Gastroesophageal sphincter (tissue), 4 donors: Measurements from ENCODE around the gene TAPT1. TPM values are rescaled to one million over a fixed set of nuclear protein-coding genes. Genes with fewer than 3 reads are reported as not detected.

Experiments
- ATAC-seq: fragments of 150-250 bp; one replicate; pipeline ENCODE4 v1.9.1; 2016; ENCODE audit warnings: mild to moderate bottlenecking, moderate library complexity
- H3K27ac ChIP-seq, 4 donors: fragments of 200-600 bp; sonication (generic) in 3 of 4; 1 replicate in 3 of 4; 2 replicates in 1 of 4; pipeline ENCODE4 v1.5.1; 2016 to 2019
- H3K27me3 ChIP-seq: fragments of 200-600 bp; sonication (generic); one replicate; pipeline ENCODE4 v1.5.1; 2019
- H3K36me3 ChIP-seq, 2 donors: fragments of 200-600 bp; sonication (generic); one replicate each; pipeline ENCODE4 v1.5.1; 2019; ENCODE audit warnings: control low read depth in 1 of 2
- H3K4me1 ChIP-seq, 3 donors: fragments of 200-600 bp; sonication (generic); 1 replicate in 2 of 3; 2 replicates in 1 of 3; pipeline ENCODE4 v1.5.1; 2016 to 2019; ENCODE audit warnings: control low read depth in 2 of 3
- H3K4me3 ChIP-seq, 2 donors: fragments of 200-600 bp; sonication (generic); one replicate each; pipeline ENCODE4 v1.5.1; 2019; ENCODE audit warnings: mild to moderate bottlenecking in 1 of 2, moderate library complexity in 1 of 2
- H3K9me3 ChIP-seq, 3 donors: fragments of 200-600 bp; sonication (generic); one replicate each; pipeline ENCODE4 v1.5.1; 2017 to 2019; ENCODE audit warnings: control low read depth in 2 of 3
- EP300 ChIP-seq: sonication (generic); formaldehyde crosslinking; IDR thresholded peaks from one replicate; pipeline ENCODE4 v1.6.1; 2017; ENCODE audit warnings: antibody characterized with exemption, mild to moderate bottlenecking
- POLR2A ChIP-seq, 2 donors: fragments of 450-650 bp; IDR thresholded peaks; one replicate each; pipeline ENCODE4 v1.6.1; 2017; ENCODE audit warnings: antibody characterized with exemption in 2 of 2, mild to moderate bottlenecking in 2 of 2, moderate library complexity in 1 of 2
- POLR2AphosphoS5 ChIP-seq: sonication (generic); formaldehyde crosslinking; IDR thresholded peaks from one replicate; pipeline ENCODE4 v1.6.1; 2017; ENCODE audit warnings: antibody characterized with exemption
- WGBS, 2 donors: methylation state at CpG; one replicate each; pipeline ENCODE4 v1.1.5; 2018; ENCODE audit warnings: low coverage in 1 of 2; 5-methylcytosine and 5-hydroxymethylcytosine counted together
- small RNA-seq, 4 donors: library from RNA; depleted of rRNA; stranded (forward); fragments of <200 nt; gene quantifications; one replicate each; pipeline ENCODE3, GENCODE V24; 2016
- total RNA-seq, 4 donors: library from RNA; depleted of rRNA; stranded (reverse); fragments of >200 nt; gene quantifications; one replicate each; pipeline ENCODE4 v1.1.0, GENCODE V29; 2016
- TF ChIP-seq, protein P1 (sequence below), 4 experiments: fragments of 200-600 bp in 2 of 4; fragments of 450-650 bp in 2 of 4; sonication (generic) in 1 of 4; IDR thresholded peaks; one replicate each; pipeline ENCODE4 v1.5.1; 2017 to 2019; ENCODE audit warnings: antibody characterized with exemption in 4 of 4, mild to moderate bottlenecking in 2 of 4, moderate library complexity in 2 of 4

Gene TAPT1
- total RNA-seq, 4 donors from 2014 or later: 29.9 to 40.4 (median 35.9) TPM

GRCh38 chr4:16114546-16114945 is 111.7 kb downstream of the TAPT1 start:
- Histone ChIP-seq H3K27ac (no peak overlapping the region), H3K27me3 (no peaks in the 10 kb centered on the region), H3K36me3 (no peaks in the 10 kb centered on the region), H3K9me3 (no peaks in the 10 kb centered on the region), H3K4me3 (no peak overlapping the region), H3K4me1 (no peaks in the 10 kb centered on the region)
- TF ChIP-seq, protein P1, sequence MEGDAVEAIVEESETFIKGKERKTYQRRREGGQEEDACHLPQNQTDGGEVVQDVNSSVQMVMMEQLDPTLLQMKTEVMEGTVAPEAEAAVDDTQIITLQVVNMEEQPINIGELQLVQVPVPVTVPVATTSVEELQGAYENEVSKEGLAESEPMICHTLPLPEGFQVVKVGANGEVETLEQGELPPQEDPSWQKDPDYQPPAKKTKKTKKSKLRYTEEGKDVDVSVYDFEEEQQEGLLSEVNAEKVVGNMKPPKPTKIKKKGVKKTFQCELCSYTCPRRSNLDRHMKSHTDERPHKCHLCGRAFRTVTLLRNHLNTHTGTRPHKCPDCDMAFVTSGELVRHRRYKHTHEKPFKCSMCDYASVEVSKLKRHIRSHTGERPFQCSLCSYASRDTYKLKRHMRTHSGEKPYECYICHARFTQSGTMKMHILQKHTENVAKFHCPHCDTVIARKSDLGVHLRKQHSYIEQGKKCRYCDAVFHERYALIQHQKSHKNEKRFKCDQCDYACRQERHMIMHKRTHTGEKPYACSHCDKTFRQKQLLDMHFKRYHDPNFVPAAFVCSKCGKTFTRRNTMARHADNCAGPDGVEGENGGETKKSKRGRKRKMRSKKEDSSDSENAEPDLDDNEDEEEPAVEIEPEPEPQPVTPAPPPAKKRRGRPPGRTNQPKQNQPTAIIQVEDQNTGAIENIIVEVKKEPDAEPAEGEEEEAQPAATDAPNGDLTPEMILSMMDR (IDR thresholded peaks at IDR 0.05): no peak
- no peak for TF ChIP-seq EP300
- TF ChIP-seq POLR2AphosphoS5: no peak
- TF ChIP-seq POLR2A (IDR thresholded peaks at IDR 0.05): no peak
- WGBS, 2 donors: 70% methylated on average over 2 of the region's 6 CpGs; no CpG with 5 or more reads in 1 of the 2 donors
- ATAC-seq: no peak

- ATAC-seq: no peak
- Histone ChIP-seq H3K4me3 (no peak overlapping the region), H3K36me3 (no peaks in the 10 kb centered on the region), H3K27me3 (no peaks in the 10 kb centered on the region), H3K4me1 (no peaks in the 10 kb centered on the region), H3K27ac (no peak overlapping the region), H3K9me3 (no peaks in the 10 kb centered on the region)
- TF ChIP-seq POLR2A (IDR thresholded peaks at IDR 0.05) (no peak), POLR2AphosphoS5 (no peak), EP300 (no peak)
- TF ChIP-seq, protein P1 (IDR thresholded peaks at IDR 0.05): no peak
- WGBS, 2 donors: 89 to 97% methylated on average over 3 of the region's 3 CpGs
Measured at GRCh38 chr4:16113741-16114140, 112.5 kb downstream of the TAPT1 start.

GRCh38 chr4:16111533-16111932 is 114.7 kb downstream of the TAPT1 start:
- no peak for ATAC-seq
- Histone ChIP-seq H3K4me3 (no peak overlapping the region), H3K27ac (no peak overlapping the region), H3K36me3 (no peaks in the 10 kb centered on the region), H3K4me1 (no peaks in the 10 kb centered on the region), H3K9me3 (no peaks in the 10 kb centered on the region), H3K27me3 (no peaks in the 10 kb centered on the region)
- 92 to 97% methylated on average over 4 to 5 of the region's 5 CpGs for WGBS, 2 donors
- TF ChIP-seq POLR2A (IDR thresholded peaks at IDR 0.05): no peak
- TF ChIP-seq, protein P1 (IDR thresholded peaks at IDR 0.05): no peak

GRCh38 chr4:16110661-16111290 is 115.5 kb downstream of the TAPT1 start:
- Histone ChIP-seq H3K27ac (no peak overlapping the region), H3K27me3 (no peaks in the 10 kb centered on the region), H3K4me3 (no peak overlapping the region), H3K36me3 (no peaks in the 10 kb centered on the region), H3K4me1 (no peaks in the 10 kb centered on the region), H3K9me3 (no peaks in the 10 kb centered on the region)
- 85 to 89% methylated on average over 1 to 3 of the region's 3 CpGs for WGBS, 2 donors
- no peak for ATAC-seq
- TF ChIP-seq POLR2A (IDR thresholded peaks at IDR 0.05) (no peak), POLR2AphosphoS5 (no peak), EP300 (no peak)
- TF ChIP-seq, protein P1 (IDR thresholded peaks at IDR 0.05): no peak

Small RNA genes within 50 kb of the gene (small RNA-seq; reads per million reads assigned to genes)
- gene RPS21P4: 0 reads per million in 4 donors

Other genes with a start within 250 kb of the TAPT1 start
- 10 to 100 TPM in 1 of 4 donors, 1 to 10 TPM in 2, under 1 TPM in 1; 0.94 to 16.3 (median 4.4) TPM for gene PROM1, start 142.4 kb downstream of the TAPT1 start, total RNA-seq